Head of caudate nucleus (tissue), 42 donors: ENCODE data around the gene KCTD19.

Source experiments
- DNase-seq, 42 donors: peaks; one replicate each; pipeline versions ENCODE4 v3.0.0 to v3.0.0-alpha.2; 2020 to 2021; ENCODE audit warnings: mixed read lengths in 7 of 42
- intact Hi-C: fragments of 100-400 bp; cut with DNase I; formaldehyde crosslinking; loops from one replicate; pipeline ENCODE4 v1.15.0; 2022

Gene KCTD19

DNA sequence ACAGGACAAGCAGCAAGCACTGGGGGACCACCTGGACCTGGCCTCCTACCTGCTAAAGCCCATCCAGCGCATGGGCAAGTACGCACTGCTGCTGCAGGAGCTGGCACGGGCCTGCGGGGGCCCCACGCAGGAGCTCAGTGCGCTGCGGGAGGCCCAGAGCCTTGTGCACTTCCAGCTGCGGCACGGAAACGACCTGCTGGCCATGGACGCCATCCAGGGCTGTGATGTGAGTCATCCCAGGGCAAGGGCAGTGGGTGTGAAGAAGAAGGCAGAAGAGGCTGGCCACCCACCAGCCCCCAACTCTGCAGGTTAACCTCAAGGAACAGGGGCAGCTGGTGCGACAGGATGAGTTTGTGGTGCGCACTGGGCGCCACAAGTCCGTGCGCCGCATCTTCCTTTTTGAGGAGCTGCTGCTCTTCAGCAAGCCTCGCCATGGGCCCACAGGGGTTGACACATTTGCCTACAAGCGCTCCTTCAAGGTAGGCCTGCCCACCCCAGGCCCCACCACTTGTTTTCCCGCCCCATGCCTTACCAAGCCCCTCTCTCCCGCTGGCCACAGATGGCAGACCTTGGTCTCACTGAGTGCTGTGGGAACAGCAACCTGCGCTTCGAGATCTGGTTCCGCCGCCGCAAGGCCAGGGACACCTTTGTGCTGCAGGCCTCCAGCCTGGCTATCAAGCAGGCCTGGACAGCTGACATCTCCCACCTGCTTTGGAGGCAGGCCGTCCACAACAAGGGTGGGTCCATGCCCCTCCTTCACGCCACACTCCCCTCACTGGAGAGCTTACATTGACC lies 39.9 kb downstream of the KCTD19 start:
- no peak for DNase-seq
- intact Hi-C loops = no loop called here

DNA sequence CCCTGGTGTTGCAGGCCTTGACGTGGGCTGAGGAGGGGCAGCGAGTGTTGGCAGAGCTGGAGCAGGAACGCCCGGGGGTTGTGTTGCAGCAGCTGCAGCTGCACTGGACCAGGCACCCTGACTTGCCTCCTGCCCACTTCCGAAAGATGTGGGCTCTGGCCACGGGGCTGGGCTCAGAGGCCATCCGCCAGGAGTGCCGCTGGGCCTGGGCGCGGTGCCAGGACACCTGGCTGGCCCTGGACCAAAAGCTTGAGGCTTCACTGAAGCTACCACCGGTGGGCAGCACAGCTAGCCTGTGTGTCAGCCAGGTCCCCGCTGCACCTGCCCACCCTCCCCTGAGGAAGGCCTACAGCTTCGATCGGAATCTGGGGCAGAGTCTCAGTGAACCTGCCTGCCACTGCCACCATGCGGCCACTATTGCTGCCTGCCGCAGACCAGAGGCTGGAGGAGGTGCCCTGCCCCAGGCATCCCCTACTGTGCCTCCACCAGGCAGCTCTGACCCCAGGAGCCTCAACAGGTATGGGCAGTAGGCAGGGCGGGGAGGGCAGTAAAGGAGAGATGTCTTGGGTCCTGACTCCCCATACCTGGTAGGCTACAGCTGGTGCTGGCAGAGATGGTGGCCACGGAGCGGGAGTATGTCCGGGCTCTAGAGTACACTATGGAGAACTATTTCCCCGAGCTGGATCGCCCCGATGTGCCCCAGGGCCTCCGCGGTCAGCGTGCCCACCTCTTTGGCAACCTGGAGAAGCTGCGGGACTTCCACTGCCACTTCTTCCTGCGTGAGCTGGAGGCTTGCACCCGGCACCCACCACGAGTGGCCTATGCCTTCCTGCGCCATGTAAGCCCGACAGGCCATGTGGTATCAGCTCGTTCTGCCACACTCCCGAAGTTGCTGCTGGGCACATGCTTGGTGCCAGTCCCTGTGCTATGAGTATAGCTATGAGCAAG lies 41.6 kb downstream of the KCTD19 start:
- peak in 37 of 42 donors; percentile 11 to 66 (median 35) for DNase-seq
- intact Hi-C loops = no loop called here

DNA sequence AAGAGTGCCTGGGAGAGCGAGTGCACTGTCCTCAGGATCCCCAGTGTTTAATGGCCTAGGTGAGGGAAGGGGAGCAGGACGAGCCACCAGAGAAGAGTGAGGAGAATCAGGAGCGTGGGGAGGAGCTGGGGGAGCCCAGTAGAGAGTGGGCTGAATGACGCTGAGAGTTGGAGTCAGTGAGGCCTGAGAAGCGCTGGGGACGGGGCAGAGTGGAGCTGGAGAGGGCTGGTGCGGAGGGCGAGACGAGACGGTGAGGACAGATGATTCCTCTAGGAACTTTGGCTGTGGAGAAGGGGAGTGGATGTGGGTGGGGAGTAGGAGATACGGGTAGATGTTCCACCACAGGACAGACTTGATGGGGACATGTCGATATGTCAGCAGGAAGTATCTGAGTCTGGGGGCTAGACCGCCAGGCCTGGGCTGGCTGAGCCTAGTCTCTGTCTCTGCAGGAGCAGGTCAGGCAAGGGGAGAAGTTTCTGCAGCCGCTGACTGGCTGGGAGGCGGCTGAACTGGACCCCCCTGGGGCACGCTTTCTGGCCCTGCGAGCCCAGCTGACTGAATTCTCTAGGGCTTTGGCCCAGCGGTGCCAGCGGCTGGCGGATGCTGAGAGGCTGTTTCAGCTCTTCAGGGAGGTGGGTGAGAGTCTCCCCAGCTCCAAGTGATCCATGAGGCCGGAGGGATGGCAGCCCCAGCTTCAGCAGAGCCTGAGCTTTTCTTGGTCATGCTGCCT lies 42.5 kb downstream of the KCTD19 start:
- no peak for DNase-seq
- intact Hi-C loops = no loop called here

DNA sequence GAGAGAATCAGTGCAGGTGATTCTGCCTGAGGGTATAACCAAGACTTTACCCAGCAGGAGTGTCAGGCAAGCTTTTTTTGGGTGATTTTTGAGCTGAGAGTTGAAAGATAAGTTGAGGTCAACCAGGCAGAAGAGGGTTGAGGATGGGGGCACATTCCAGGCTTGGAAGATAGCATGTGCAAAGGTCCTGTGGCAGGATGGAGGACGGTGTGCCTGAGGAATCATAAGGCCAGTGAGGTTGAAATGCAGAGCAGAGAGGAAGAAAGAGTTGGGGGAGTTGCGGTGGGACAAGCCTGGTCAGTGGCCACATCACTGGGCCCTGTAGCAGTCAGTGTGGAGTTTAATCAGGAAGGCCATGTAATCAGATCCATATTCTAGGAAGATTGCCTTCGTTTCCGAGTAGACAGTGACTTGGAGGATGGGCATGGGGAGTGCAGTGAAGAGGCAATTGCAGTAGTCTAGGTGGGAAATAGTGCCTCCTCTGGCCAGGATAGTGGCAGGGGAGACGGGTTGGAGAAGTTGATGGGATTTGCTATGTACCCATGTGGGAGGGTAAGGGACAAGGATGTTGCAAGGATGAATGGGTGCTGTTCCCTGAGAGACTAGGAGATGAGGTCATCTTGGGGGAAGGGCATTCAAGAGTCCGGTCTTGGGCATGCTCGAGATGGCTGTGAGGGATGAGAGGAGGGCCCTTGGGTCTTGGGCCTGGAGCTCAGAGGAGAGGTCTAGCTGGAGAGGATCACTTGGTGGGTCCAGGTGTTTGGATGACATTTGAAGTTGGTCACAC lies 43.3 kb downstream of the KCTD19 start:
- intact Hi-C loops = no loop called here
- no peak for DNase-seq

DNA sequence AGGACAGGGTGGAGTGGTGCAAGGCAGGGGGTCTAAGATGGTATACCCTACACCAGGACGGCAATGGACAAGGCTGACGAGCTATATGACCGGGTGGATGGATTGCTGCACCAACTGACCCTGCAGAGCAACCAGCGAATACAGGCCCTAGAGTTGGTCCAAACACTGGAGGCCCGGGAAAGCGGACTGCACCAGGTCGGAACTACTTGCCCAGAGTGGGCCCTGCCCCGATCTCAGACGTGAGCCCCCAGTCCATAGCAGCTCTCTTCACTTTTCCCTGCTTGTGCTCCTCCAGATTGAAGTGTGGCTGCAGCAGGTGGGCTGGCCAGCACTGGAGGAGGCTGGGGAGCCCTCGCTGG lies 44.1 kb downstream of the KCTD19 start:
- intact Hi-C loops = no loop called here
- DNase-seq = no peak

DNA sequence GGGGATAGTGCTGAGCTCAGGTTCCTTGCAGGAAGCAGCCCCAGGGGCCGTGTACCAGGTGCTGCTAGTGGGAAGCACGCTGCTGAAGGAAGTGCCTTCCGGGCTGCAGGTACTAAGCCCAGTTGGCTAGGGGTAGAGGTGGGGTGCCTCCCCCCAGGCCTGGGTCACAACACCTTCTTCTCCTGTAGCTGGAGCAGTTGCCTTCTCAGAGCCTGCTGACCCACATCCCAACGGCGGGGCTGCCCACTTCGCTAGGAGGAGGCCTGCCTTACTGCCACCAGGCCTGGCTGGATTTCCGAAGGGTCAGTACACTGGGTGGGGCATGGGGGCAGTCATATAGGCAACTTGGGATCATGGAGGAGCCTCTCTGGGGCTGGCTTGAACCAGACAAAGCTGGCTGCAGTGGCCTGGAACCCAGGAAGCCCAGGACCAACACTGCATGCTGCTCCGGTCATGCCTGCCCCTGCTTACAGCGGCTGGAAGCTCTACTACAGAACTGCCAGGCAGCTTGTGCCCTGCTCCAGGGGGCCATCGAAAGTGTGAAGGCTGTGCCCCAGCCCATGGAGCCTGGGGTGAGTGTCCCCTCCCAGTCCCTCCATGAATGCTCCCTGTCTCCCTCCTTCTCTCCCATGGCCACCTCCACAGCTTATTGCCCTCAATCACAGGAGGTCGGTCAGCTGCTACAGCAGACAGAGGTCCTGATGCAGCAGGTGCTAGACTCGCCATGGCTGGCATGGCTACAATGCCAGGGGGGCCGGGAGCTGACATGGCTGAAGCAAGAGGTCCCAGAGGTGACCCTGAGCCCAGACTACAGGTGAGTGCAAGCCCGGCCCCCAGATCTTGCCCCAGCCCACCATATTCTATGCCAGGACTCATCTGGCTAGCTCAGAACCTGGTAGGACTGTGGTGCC lies 44.8 kb downstream of the KCTD19 start:
- intact Hi-C loops = no loop called here
- DNase-seq = no peak

DNA sequence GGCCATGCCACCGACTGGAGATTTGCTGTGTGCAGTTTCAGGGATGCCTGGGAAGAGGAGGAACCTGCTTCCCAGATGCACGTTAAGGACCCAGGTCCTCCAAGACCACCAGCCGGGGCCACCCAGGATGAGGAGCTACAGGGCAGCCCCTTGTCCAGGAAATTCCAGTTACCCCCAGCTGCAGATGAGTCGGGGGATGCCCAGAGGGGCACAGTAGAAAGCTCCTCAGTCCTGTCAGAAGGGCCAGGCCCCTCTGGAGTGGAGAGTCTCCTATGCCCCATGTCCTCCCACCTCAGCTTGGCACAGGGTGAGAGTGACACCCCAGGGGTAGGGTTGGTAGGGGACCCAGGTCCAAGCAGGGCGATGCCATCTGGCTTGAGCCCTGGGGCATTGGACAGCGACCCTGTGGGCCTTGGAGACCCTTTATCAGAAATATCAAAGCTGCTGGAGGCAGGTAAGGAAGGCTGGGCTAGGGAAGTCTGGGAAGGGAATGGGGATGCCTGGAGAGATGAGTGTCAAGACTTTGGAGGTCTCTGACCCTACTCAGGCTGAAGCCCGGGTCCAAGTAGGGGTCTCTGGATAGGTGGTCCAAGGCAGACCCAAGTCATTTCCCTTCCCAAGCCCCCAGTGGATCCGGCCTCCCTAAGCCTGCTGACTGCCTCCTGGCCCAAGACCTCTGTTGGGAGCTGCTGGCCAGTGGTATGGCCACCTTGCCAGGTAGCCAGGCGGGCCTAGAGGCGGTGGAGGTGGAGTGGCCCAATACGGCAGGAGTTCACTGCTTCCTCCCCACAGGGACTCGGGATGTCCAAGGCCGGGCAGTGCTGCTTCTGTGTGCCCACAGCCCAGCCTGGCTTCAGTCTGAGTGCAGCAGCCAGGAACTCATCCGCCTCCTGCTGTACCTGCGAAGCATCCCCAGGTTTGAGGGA lies 46.2 kb downstream of the KCTD19 start:
- DNase-seq = no peak
- intact Hi-C loops = no loop called here

DNA sequence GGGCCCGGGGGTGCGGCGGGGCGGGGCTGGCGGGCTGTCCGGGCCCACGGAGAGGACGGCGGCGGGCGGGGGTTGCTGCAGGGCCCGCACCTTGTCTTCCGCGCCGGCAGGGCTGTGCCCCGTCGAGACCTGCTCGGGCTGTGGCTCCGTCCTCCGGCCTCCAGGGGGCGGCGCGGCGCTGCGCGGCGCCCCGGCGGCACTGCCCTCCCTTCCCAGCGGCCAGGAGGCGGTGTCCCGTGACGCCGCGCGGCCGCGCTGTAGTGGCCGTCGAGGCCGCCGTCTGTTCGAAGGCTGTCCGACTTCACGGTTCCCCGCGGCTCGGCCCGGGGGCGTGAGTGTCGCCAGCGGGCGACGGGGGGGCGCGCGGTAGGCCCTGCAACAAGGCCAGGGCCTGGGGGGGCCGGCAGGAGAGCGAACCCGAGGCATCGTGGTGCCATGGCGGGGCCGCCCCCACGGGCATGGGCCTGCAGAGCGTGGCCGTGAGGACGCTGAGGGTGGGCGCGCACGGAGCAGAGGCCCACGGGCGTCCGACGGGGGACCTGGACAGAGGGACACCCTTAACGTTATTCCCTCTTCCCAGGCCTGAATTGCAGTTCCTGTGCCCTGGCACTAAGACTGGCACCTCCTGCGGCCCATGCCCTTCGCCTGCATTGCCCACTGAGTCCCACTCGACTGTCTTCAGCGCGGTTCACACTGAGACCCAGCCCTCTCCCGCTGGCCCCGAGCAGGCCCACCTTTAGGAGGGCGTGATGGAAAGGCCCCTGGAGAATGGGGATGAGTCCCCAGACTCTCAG lies 47.0 kb downstream of the KCTD19 start, which contains the start of gene PLEKHG4:
TSS of gene PLEKHG4 (plus strand) at position 237 of the 794 bp plus-strand sequence. CDS start at position 750, 513 bp downstream.
- peak in 38 of 42 donors; percentile 16 to 77 (median 50) for DNase-seq
- intact Hi-C loops = no loop called here

DNA sequence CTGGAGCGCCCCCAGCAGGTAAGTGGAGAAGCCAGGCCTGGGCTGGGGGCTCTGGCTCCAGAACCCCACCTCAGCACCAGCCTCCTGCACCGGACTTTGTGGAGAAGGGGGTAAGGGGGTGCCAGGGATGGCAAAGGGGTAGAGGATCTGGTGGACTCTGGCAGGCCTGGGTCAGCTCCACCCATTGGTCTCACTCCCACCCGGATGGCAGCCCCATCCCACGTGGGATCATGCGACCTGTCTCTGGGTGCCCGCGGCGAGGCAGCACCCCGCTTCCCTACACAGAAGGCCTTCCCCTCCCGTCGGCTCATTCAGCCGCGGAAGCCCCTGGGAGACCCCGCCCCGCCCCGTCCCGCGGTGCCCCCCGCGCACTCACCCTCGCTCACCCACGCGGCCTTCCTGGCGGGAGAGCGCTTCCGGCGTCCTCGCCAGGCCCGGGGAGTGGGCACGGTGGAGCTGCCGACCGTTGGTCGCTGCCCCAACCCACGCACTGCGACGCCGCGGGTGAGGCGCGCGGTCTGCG lies 47.7 kb downstream of the KCTD19 start:
- DNase-seq = peak in 6 of 42 donors; percentile 11 to 39 (median 19)
- intact Hi-C loops = no loop called here

DNA sequence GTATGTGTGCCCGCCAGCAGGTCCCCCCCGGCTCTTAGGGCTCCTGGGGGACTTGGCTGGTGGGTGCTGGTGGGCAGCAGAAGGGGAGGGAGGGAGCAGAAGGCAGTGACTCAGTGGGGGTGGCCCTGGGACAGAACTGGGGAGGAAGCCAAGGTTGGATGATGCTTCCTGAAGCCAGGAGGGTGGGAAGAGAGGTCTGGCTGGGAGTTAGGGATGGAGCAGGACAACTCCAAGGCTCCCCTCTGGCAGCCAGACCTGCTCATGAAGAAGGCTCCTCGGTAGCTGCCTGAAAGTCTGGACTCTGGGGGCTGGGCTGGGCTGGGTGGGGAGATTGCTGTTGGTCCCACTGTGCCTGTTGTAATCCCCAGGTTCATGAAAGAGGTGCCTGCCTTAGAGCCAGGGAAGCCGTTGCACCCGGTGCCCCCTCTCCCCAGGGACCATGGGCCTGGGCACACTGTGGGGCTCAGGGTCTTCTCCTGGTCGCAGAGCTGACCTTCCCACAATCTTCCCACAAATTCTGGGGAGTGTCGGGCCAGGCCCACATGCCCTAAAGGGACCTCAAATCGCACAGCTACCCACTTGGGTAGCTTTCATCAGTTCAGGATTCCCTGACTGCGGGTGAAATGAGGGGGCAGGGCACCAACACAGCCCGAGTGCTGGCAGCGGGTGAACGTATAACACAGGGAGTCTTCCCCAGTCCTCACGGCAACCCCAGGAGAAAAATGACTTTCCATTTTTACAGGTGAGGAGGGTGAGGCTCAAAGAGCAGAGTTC lies 48.4 kb downstream of the KCTD19 start:
- intact Hi-C loops = no loop called here
- DNase-seq = no peak

DNA sequence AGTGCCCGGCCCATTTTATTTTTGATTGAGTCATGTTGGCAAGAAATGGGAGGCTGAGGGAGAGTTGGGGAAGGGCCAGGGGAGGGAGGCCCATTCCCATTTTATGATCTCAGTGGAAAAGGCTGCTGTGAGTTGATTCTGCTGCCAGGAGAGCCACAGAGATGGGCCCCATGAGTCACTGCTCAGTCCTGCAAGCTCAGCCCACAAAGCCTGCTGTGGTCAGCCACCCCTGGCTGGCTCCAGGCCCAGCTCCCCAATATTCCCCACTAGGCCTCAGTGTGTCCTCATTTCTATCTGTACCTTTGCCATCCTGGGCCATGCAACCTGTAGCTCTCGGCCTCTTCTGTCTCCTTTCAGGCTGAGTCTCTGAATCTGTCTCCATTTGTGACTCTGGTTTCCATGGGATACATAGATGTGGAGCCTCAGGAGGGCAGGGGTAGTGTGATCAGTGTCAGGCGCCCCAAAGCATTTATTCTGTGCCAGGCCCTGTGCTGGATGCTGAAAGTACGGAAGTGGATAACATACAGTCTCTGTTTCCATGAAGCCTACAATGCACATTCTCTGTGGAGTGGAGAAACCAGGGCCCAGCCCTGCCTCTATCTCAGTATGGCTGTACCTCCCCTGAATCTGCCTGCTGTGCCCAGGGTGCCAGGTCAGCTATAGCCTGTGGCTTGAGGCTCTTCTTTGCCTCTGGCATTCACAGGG lies 49.1 kb downstream of the KCTD19 start:
- intact Hi-C loops = no loop called here
- peak in 1 of 42 donors; percentile 16 for DNase-seq

DNA sequence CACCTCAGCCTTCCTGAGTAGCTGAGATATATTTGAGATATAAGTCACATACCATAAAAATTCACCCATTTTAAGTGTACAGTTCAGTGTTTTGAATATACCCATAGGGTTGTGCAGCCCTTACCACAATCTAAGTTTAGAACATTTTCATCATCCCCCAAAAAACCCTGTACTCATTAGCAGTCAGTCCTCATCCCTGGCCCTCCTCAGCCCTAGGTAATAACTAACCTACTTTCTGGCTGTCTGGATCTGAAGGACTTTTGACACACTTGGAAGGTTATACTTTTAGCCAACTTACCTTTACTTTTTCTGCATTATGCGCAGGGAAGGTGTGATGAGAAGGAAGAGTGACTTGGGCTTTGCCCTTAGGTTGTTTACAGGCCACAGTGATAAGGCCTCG lies 51.2 kb downstream of the KCTD19 start:
- intact Hi-C loops = no loop called here
- no peak for DNase-seq

DNA sequence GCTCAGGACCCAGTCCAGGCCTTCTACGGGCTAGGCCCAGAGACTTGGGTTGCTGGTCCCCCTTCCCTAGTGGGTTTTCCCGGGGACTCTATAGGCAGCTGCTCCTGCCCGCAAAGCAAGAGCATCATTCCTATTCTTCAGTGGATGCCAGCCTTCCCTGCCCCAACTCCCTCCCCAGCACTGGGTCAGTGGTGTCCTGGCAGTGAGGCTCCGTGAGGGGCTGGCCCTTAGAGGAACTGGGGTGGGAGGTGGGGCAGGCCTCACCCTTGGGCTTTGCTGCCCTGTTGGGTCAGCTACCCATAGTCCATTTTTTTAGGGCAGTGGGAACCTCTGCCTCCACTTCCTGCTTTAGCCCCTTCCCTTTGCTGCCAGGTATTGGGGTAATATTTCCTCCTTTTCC lies 55.1 kb downstream of the KCTD19 start:
- DNase-seq = no peak
- intact Hi-C loops = no loop called here

DNA sequence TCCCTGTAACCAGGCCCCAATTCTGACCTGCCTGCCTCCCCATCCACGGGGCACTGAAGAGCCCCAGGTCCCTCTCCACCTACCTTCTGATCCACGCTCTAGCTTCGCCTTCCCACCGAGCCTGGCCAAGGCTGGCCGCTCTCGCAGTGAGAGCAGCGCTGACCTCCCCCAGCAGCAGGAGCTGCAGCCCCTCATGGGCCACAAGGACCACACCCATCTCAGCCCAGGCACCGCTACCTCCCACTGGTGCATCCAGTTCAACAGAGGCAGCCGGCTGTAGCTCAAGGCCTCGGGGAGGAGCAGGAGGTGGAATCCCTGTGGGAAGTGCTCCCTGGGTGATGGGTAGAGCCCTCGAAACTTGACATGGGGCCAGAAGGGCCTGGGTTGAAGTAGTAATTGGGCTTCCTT lies 55.6 kb downstream of the KCTD19 start:
- no peak for DNase-seq
- intact Hi-C loops = no loop called here
